HG03066 (cell line): ENCODE results near the gene MAMDC2.
"Not testable (repeated sequence)": the region's sequence is repeated elsewhere in the genome, so short reads cannot be mapped to it uniquely, and the experiment has no call there.

ENCODE experiments used
- ATAC-seq: cut with Tn5 transposase; IDR thresholded peaks from one replicate; pipeline ENCODE4 v1.9.1; 2021; ENCODE audit warnings: low read depth; ENCODE audit not compliant: unreplicated experiment

Gene MAMDC2

GRCh38 chr9:70172532-70172931 lies 128.9 kb downstream of the MAMDC2 start:
- ATAC-seq = no peak

GRCh38 chr9:70177121-70177520 lies 133.5 kb downstream of the MAMDC2 start:
- no peak for ATAC-seq

- no peak for ATAC-seq
Measured at GRCh38 chr9:70192707-70193106, 149.1 kb downstream of the MAMDC2 start.

GRCh38 chr9:70195456-70195855 lies 151.8 kb downstream of the MAMDC2 start:
- no peak for ATAC-seq

GRCh38 chr9:70197216-70198044 lies 153.8 kb downstream of the MAMDC2 start:
- ATAC-seq = no peak

GRCh38 chr9:70204743-70205142 lies 161.1 kb downstream of the MAMDC2 start:
- not testable (repeated sequence) for ATAC-seq

- no peak for ATAC-seq
Measured at GRCh38 chr9:70205366-70206020, 161.8 kb downstream of the MAMDC2 start.

GRCh38 chr9:70217029-70217428 lies 173.4 kb downstream of the MAMDC2 start:
- ATAC-seq = no peak

GRCh38 chr9:70218767-70219166 lies 175.1 kb downstream of the MAMDC2 start:
- no peak for ATAC-seq

GRCh38 chr9:70220216-70220615 lies 176.6 kb downstream of the MAMDC2 start:
- ATAC-seq = no peak

GRCh38 chr9:70222354-70222753 lies 178.7 kb downstream of the MAMDC2 start:
- no peak for ATAC-seq

GRCh38 chr9:70228118-70228517 lies 184.5 kb downstream of the MAMDC2 start:
- no peak for ATAC-seq

- no peak for ATAC-seq
Measured at GRCh38 chr9:70228611-70229010, 185.0 kb downstream of the MAMDC2 start.

GRCh38 chr9:70229026-70229425 lies 185.4 kb downstream of the MAMDC2 start:
- ATAC-seq = no peak

GRCh38 chr9:70229579-70229978 lies 185.9 kb downstream of the MAMDC2 start:
- ATAC-seq = no peak

GRCh38 chr9:70232476-70232875 lies 188.8 kb downstream of the MAMDC2 start:
- no peak for ATAC-seq

- not testable (repeated sequence) for ATAC-seq
Measured at GRCh38 chr9:70234208-70234607, 190.6 kb downstream of the MAMDC2 start.

- ATAC-seq = not testable (repeated sequence)
Measured at GRCh38 chr9:70245952-70246351, 202.3 kb downstream of the MAMDC2 start.

- ATAC-seq = no peak
Measured at GRCh38 chr9:70250221-70250620, 206.6 kb downstream of the MAMDC2 start.

GRCh38 chr9:70255486-70255885 lies 211.8 kb downstream of the MAMDC2 start:
- ATAC-seq = no peak

- no peak for ATAC-seq
Measured at GRCh38 chr9:70256123-70256551, 212.5 kb downstream of the MAMDC2 start.

GRCh38 chr9:70257502-70257901 lies 213.9 kb downstream of the MAMDC2 start:
- ATAC-seq = no peak
